Keratinocyte (primary cell): ENCODE results near the gene DCAF7.

Experiments used
- EZH2 ChIP-seq: IDR thresholded peaks from one replicate; pipeline ENCODE4 v1.6.1; 2012; ENCODE audit warnings: inconsistent platforms, mild to moderate bottlenecking, low read length, moderate library complexity
- TF ChIP-seq, protein P1 (sequence below), 3 experiments: IDR thresholded peaks in 1 of 3; conservative IDR thresholded peaks in 1 of 3; optimal IDR thresholded peaks in 1 of 3; 2 replicates in 2 of 3; 3 replicates in 1 of 3; pipeline versions ENCODE3 to v1.5.1; 2011; ENCODE audit warnings: low read length in 3 of 3, mild to moderate bottlenecking in 3 of 3, moderate library complexity in 2 of 3, control low read depth in 1 of 3, inconsistent platforms in 1 of 3; ENCODE audit not compliant: insufficient read depth in 2 of 3; ENCODE audit errors: extremely low read depth in 1 of 3

DNA sequence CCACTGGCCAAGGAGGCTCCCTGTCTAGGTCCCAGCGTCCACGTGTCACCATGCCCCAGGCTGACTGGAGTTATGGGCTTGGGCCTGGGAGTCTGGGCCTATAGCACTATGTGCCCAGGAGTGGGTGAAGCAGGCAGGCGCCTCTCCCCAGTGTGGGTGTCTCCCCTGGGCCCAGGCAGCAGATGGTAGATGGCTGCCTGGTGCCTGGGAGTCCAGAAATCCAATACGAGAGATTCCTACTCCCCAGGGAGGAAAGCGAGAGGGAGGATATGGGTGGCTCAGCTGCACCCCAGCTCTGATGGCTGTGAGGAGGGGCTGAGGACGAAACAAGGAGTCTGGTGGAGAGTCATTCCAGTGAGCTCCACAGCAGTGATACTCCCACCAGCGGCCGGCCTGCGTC, 22.1 kb upstream of the DCAF7 start:
- TF ChIP-seq, protein P1, sequence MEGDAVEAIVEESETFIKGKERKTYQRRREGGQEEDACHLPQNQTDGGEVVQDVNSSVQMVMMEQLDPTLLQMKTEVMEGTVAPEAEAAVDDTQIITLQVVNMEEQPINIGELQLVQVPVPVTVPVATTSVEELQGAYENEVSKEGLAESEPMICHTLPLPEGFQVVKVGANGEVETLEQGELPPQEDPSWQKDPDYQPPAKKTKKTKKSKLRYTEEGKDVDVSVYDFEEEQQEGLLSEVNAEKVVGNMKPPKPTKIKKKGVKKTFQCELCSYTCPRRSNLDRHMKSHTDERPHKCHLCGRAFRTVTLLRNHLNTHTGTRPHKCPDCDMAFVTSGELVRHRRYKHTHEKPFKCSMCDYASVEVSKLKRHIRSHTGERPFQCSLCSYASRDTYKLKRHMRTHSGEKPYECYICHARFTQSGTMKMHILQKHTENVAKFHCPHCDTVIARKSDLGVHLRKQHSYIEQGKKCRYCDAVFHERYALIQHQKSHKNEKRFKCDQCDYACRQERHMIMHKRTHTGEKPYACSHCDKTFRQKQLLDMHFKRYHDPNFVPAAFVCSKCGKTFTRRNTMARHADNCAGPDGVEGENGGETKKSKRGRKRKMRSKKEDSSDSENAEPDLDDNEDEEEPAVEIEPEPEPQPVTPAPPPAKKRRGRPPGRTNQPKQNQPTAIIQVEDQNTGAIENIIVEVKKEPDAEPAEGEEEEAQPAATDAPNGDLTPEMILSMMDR (optimal IDR thresholded peaks at IDR 0.05 in 1 of 3, IDR thresholded peaks at IDR 0.05 in 1 of 3, conservative IDR thresholded peaks at IDR 0.05 in 1 of 3; ENCODE audit: extremely low read depth in 1 of 3, insufficient read depth in 2 of 3, low read length in 3 of 3) = no peak
- TF ChIP-seq EZH2 = no peak
